GM23248 (cell line): ENCODE measurements around the gene C3orf18. TPM values are rescaled to one million over a fixed set of nuclear protein-coding genes. Genes with fewer than 3 reads are reported as not detected.

Source experiments
- DNase-seq: peaks from one replicate; pipeline ENCODE4 v3.0.0-alpha.2; 2015
- H2AFZ ChIP-seq: fragments of 200-600 bp; sonication (generic); 2 replicates; pipeline ENCODE4 v1.6.1; 2016; ENCODE audit warnings: antibody characterized with exemption
- H3F3A ChIP-seq: fragments of 200-600 bp; sonication (generic); 2 replicates; pipeline ENCODE4 v1.6.1; 2016; ENCODE audit warnings: mild to moderate bottlenecking, antibody characterized with exemption, mixed run types; ENCODE audit not compliant: insufficient read depth
- H3K27ac ChIP-seq: fragments of 200-600 bp; sonication (generic); 2 replicates; pipeline ENCODE4 v1.5.1; 2016; ENCODE audit warnings: mild to moderate bottlenecking
- H3K27me3 ChIP-seq: fragments of 200-600 bp; sonication (generic); replicated peaks from 2 replicates; pipeline ENCODE4 v1.6.1; 2016; ENCODE audit warnings: mild to moderate bottlenecking; ENCODE audit not compliant: insufficient read depth
- H3K36me3 ChIP-seq: fragments of 200-600 bp; sonication (generic); 2 replicates; pipeline ENCODE4 v1.6.1; 2016; ENCODE audit warnings: low read depth, mild to moderate bottlenecking
- H3K4me1 ChIP-seq: fragments of 200-600 bp; sonication (generic); 2 replicates; pipeline ENCODE4 v1.6.1; 2016; ENCODE audit warnings: mild to moderate bottlenecking; ENCODE audit not compliant: insufficient read depth
- H3K4me2 ChIP-seq: fragments of 200-600 bp; sonication (generic); one replicate; pipeline ENCODE4 v1.6.1; 2016; ENCODE audit warnings: mild to moderate bottlenecking; ENCODE audit not compliant: unreplicated experiment
- H3K4me3 ChIP-seq: fragments of 200-600 bp; sonication (generic); 2 replicates; pipeline ENCODE4 v1.5.1; 2016; ENCODE audit warnings: mild to moderate bottlenecking
- H3K79me2 ChIP-seq: fragments of 200-600 bp; sonication (generic); 2 replicates; pipeline ENCODE4 v1.6.1; 2016; ENCODE audit warnings: mild to moderate bottlenecking; ENCODE audit not compliant: insufficient read depth
- H3K9ac ChIP-seq: fragments of 200-600 bp; sonication (generic); 2 replicates; pipeline ENCODE4 v1.6.1; 2016; ENCODE audit warnings: mild to moderate bottlenecking
- H3K9me2 ChIP-seq: fragments of 200-600 bp; sonication (generic); 2 replicates; pipeline ENCODE4 v1.6.1; 2016; ENCODE audit warnings: mixed run types, mild to moderate bottlenecking, moderate library complexity; ENCODE audit not compliant: insufficient read depth
- H3K9me3 ChIP-seq: fragments of 200-600 bp; sonication (generic); one replicate; pipeline ENCODE4 v1.6.1; 2017; ENCODE audit warnings: low read depth
- H4K20me1 ChIP-seq: fragments of 200-600 bp; sonication (generic); 2 replicates; pipeline ENCODE4 v1.6.0; 2016; ENCODE audit not compliant: insufficient read depth
- EZH2 ChIP-seq: fragments of 200-600 bp; sonication (generic); IDR thresholded peaks from 2 replicates; pipeline ENCODE4 v1.6.1; 2018; ENCODE audit warnings: antibody characterized with exemption, mild to moderate bottlenecking; ENCODE audit not compliant: insufficient read depth, poor library complexity, severe bottlenecking
- EZH2phosphoT487 ChIP-seq: fragments of 200-600 bp; sonication (generic); IDR thresholded peaks from 2 replicates; pipeline ENCODE4 v1.6.1; 2018; ENCODE audit warnings: antibody characterized with exemption, moderate library complexity, mild to moderate bottlenecking, low read depth; ENCODE audit not compliant: insufficient read depth
- WGBS, 2 experiments: methylation state at CpG; one replicate each; pipeline ENCODE4 v1.1.6; 2015 to 2017; ENCODE audit warnings: low lambda C conversion rate in 2 of 2, low coverage in 1 of 2; ENCODE audit errors: missing lambda C conversion rate in 2 of 2; 5-methylcytosine and 5-hydroxymethylcytosine counted together
- in situ Hi-C: fragments of 300-500 bp; cut with MboI; formaldehyde crosslinking; loops from 2 replicates; pipeline ENCODE4 v1.15.0; 2020
- polyA plus RNA-seq: library from polyadenylated mRNA; unstranded; fragments of >200 nt; fragmentation: Nextera tagmentation; extraction: Ambion mirVana; gene quantifications from 2 replicates; pipeline ENCODE4 v1.2.1, GENCODE V29; 2016
- total RNA-seq: library from RNA; depleted of rRNA; stranded (reverse); fragments of >200 nt; shearing (Covaris generic); gene quantifications from 2 replicates; pipeline ENCODE4 v1.2.3, GENCODE V29; 2014

Gene C3orf18
- total and polyA plus RNA-seq, 2 experiments from 2014 or later = 17.3 to 17.4 TPM

GRCh38 chr3:50610992-50611463 is 43.5 kb upstream of the C3orf18 start:
- Histone ChIP-seq H4K20me1 (no peaks in the 10 kb centered on the region), H3K9me2 (no peaks in the 10 kb centered on the region), H3F3A (no peaks in the 10 kb centered on the region), H3K4me1 (no peaks in the 10 kb centered on the region), H3K79me2 (no peaks in the 10 kb centered on the region), H3K4me3 (peak overlapping the region; percentile 76), H3K27me3 (no peaks in the 10 kb centered on the region), H3K36me3 (no peaks in the 10 kb centered on the region), H3K9ac (peak overlapping the region; percentile 75), H2AFZ (peak overlapping the region; percentile 82), H3K9me3 (no peaks in the 10 kb centered on the region), H3K27ac (no peak overlapping the region), H3K4me2 (peak overlapping the region; percentile 89)
- no peak for DNase-seq
- TF ChIP-seq EZH2 (no peak), EZH2phosphoT487 (no peak)
- WGBS, 2 experiments = 6 to 14% methylated on average over 8 to 9 of the region's 10 CpGs
- in situ Hi-C loops = loop anchor here (5.0 kb wide), 1 partner anchor 34 kb away; no protein-coding TSS in a partner anchor

GRCh38 chr3:50610181-50610971 is 42.8 kb upstream of the C3orf18 start:
- H3K4me2 ChIP-seq = no peak overlapping the region

GRCh38 chr3:50609763-50610085 is 42.2 kb upstream of the C3orf18 start:
- Histone ChIP-seq H3K9ac (no peak overlapping the region), H3K27ac (no peak overlapping the region), H3F3A (no peaks in the 10 kb centered on the region), H3K79me2 (no peaks in the 10 kb centered on the region), H4K20me1 (no peaks in the 10 kb centered on the region), H3K27me3 (no peaks in the 10 kb centered on the region), H3K36me3 (no peaks in the 10 kb centered on the region), H3K4me1 (no peaks in the 10 kb centered on the region), H3K9me2 (no peaks in the 10 kb centered on the region), H3K9me3 (no peaks in the 10 kb centered on the region), H3K4me2 (no peak overlapping the region), H3K4me3 (no peak overlapping the region), H2AFZ (no peak overlapping the region)
- WGBS, 2 experiments = 96 to 100% methylated on average over 3 of the region's 3 CpGs
- in situ Hi-C loops = loop anchor here (5.0 kb wide), 1 partner anchor 32 kb away; no protein-coding TSS in a partner anchor
- TF ChIP-seq EZH2 = no peak
- TF ChIP-seq EZH2phosphoT487 = no peak
- no peak for DNase-seq

More at GRCh38 chr3:50610181-50610971, 42.8 kb upstream of the C3orf18 start:
- H4K20me1 ChIP-seq = no peaks in the 10 kb centered on the region
- H3K4me3 ChIP-seq = peak overlapping the region; percentile 76; the same call in 1 of the 2 replicates
- peak overlapping the region; percentile 75; the same call in 1 of the 2 replicates for H3K9ac ChIP-seq
- WGBS, 2 experiments = 77 to 82% methylated on average over 6 of the region's 6 CpGs
- H3F3A ChIP-seq = no peaks in the 10 kb centered on the region
- in situ Hi-C loops = loop anchor here (5.0 kb wide), 1 partner anchor 33 kb away; no protein-coding TSS in a partner anchor
- DNase-seq = no peak
- H3K79me2 ChIP-seq = no peaks in the 10 kb centered on the region
- no peak overlapping the region for H2AFZ ChIP-seq
- no peaks in the 10 kb centered on the region for H3K27me3 ChIP-seq
- no peaks in the 10 kb centered on the region for H3K9me2 ChIP-seq
- no peak for TF ChIP-seq EZH2phosphoT487
- TF ChIP-seq EZH2 = no peak
- no peaks in the 10 kb centered on the region for H3K4me1 ChIP-seq
- H3K9me3 ChIP-seq = no peaks in the 10 kb centered on the region
- no peak overlapping the region for H3K27ac ChIP-seq
- no peaks in the 10 kb centered on the region for H3K36me3 ChIP-seq

- H3K4me2 ChIP-seq = no peak overlapping the region
- H3K36me3 ChIP-seq = no peaks in the 10 kb centered on the region
- no peaks in the 10 kb centered on the region for H3K9me3 ChIP-seq
- H2AFZ ChIP-seq = no peak overlapping the region
- no peaks in the 10 kb centered on the region for H3K27me3 ChIP-seq
- TF ChIP-seq EZH2 (no peak), EZH2phosphoT487 (no peak)
- H4K20me1 ChIP-seq = no peaks in the 10 kb centered on the region
- no peaks in the 10 kb centered on the region for H3F3A ChIP-seq
- 84 to 90% methylated on average over 5 of the region's 5 CpGs for WGBS, 2 experiments
- H3K4me1 ChIP-seq = no peaks in the 10 kb centered on the region
- H3K9ac ChIP-seq = no peak overlapping the region
- H3K79me2 ChIP-seq = no peaks in the 10 kb centered on the region
- H3K4me3 ChIP-seq = no peak overlapping the region
- in situ Hi-C loops = no loop called here
- no peak overlapping the region for H3K27ac ChIP-seq
- H3K9me2 ChIP-seq = no peaks in the 10 kb centered on the region
- DNase-seq = no peak
Observed at GRCh38 chr3:50609071-50609762, 41.7 kb upstream of the C3orf18 start.
